Measurements from ENCODE around the gene NTM. TPM values are rescaled to one million over a fixed set of nuclear protein-coding genes. Genes with fewer than 3 reads are reported as not detected.

NTM gene
- total and polyA plus RNA-seq, 2 experiments from 2014 or later = 2.2 to 4.9 TPM

GRCh38 chr11:132264616-132265015 lies 894.2 kb downstream of the NTM start:
- Histone ChIP-seq H4K20me1 (ENCODE audit: insufficient read depth, poor library complexity, severe bottlenecking) (no peaks in the 10 kb centered on the region), H2AFZ (no peak overlapping the region), H3K9me3 (ENCODE audit: low read depth) (no peaks in the 10 kb centered on the region), H3K36me3 (replicated peaks; ENCODE audit: insufficient read depth, low read depth) (no peaks in the 10 kb centered on the region), H3K4me1 (ENCODE audit: insufficient read depth) (no peaks in the 10 kb centered on the region), H3K27me3 (no peaks in the 10 kb centered on the region), H3K4me2 (no peak overlapping the region), H3K27ac (no peak overlapping the region), H3K4me3 (no peak overlapping the region), H3K9me2 (replicated peaks; ENCODE audit: insufficient read depth) (no peaks in the 10 kb centered on the region), H3K79me2 (no peaks in the 10 kb centered on the region)
- 50% methylated on average over 1 of the region's 1 CpG for WGBS (ENCODE audit: low lambda C conversion rate, missing lambda C conversion rate)
- TF ChIP-seq EZH2 (IDR thresholded peaks at IDR 0.05; ENCODE audit: borderline replicate concordance) (no peak), CTCF (IDR thresholded peaks at IDR 0.05; ENCODE audit: poor library complexity) (no peak), EZH2phosphoT487 (IDR thresholded peaks at IDR 0.05; ENCODE audit: low read depth, severe bottlenecking, unreplicated experiment) (no peak)
- DNase-seq (ENCODE audit: low spot score) = no peak

DNA sequence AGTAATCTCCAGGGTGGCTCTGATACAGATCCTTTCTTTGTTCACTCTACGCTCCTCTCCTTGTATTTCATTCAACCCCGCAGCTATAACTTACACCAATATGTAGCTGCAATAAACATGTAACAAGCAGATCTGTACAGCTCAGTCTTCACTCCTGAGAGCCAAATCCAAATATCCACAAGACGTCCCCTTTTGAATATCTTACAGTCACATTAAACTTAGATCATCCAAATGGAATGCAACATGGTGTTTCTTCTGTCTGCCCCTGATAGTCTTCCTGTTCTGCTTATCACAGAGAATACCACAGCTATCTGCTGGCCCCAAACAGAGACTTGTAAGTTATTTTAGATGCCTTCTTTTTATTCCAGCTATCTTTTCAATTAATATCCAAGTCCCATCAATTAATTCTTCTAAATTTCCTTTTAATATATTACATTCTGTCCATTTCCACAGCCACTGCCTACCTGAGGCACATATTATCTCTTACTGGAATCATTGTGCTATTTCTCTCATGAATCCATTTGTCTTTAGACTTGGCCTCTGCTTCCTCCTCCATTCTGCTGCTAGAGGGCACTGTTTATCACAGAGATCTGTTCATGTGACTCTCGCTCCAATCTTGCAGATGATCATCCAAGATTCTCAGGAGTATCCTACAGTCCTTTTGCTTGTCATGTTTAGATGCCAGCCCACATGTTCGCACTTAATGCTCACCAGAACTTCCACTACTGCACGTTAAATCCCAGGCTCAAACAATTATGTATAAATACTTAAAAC lies 908.6 kb downstream of the NTM start:
- no peaks in the 10 kb centered on the region for H3K36me3 ChIP-seq (replicated peaks; ENCODE audit: insufficient read depth, low read depth)
- peak; percentile 46 for DNase-seq (ENCODE audit: low spot score)
- peak overlapping the region; percentile 2 for H3K4me2 ChIP-seq
- H3K27ac ChIP-seq = peak overlapping the region; percentile 49
- H2AFZ ChIP-seq = no peak overlapping the region
- no peaks in the 10 kb centered on the region for H3K9me3 ChIP-seq (ENCODE audit: low read depth)
- peak; percentile 59 for TF ChIP-seq CTCF (IDR thresholded peaks at IDR 0.05; ENCODE audit: poor library complexity)
- TF ChIP-seq EZH2 (IDR thresholded peaks at IDR 0.05; ENCODE audit: borderline replicate concordance) = no peak
- no peak for TF ChIP-seq EZH2phosphoT487 (IDR thresholded peaks at IDR 0.05; ENCODE audit: low read depth, severe bottlenecking, unreplicated experiment)
- H4K20me1 ChIP-seq (ENCODE audit: insufficient read depth, poor library complexity, severe bottlenecking) = no peaks in the 10 kb centered on the region
- H3K79me2 ChIP-seq = no peaks in the 10 kb centered on the region
- WGBS (ENCODE audit: low lambda C conversion rate, missing lambda C conversion rate) = 46% methylated on average over 6 of the region's 6 CpGs
- H3K27me3 ChIP-seq = no peaks in the 10 kb centered on the region
- H3K4me1 ChIP-seq (ENCODE audit: insufficient read depth) = no peaks in the 10 kb centered on the region
- no peaks in the 10 kb centered on the region for H3K9me2 ChIP-seq (replicated peaks; ENCODE audit: insufficient read depth)
- no peak overlapping the region for H3K4me3 ChIP-seq

GRCh38 chr11:132284048-132284447 lies 913.6 kb downstream of the NTM start:
- Histone ChIP-seq H3K4me2 (no peak overlapping the region), H3K9me3 (ENCODE audit: low read depth) (no peaks in the 10 kb centered on the region), H2AFZ (no peak overlapping the region), H3K27ac (no peak overlapping the region), H3K4me3 (no peak overlapping the region), H3K9me2 (replicated peaks; ENCODE audit: insufficient read depth) (no peaks in the 10 kb centered on the region), H3K27me3 (no peaks in the 10 kb centered on the region), H3K4me1 (ENCODE audit: insufficient read depth) (no peaks in the 10 kb centered on the region), H4K20me1 (ENCODE audit: insufficient read depth, poor library complexity, severe bottlenecking) (no peaks in the 10 kb centered on the region), H3K36me3 (replicated peaks; ENCODE audit: insufficient read depth, low read depth) (no peaks in the 10 kb centered on the region), H3K79me2 (no peaks in the 10 kb centered on the region)
- WGBS (ENCODE audit: low lambda C conversion rate, missing lambda C conversion rate) = 85% methylated on average over 4 of the region's 4 CpGs
- TF ChIP-seq EZH2phosphoT487 (IDR thresholded peaks at IDR 0.05; ENCODE audit: low read depth, severe bottlenecking, unreplicated experiment) (no peak), EZH2 (IDR thresholded peaks at IDR 0.05; ENCODE audit: borderline replicate concordance) (no peak), CTCF (IDR thresholded peaks at IDR 0.05; ENCODE audit: poor library complexity) (no peak)
- no peak for DNase-seq (ENCODE audit: low spot score)

Data from hepatocyte (in vitro differentiated cells).